ENCODE measurements around the gene SERPIND1.

- no peak for TF ChIP-seq CTCF (IDR thresholded peaks at IDR 0.05)
- TF ChIP-seq POLR2A (IDR thresholded peaks at IDR 0.05): no peak
Observed at GRCh38 chr22:20758688-20759087, 15.2 kb upstream of the SERPIND1 start.
